Epidermal melanocyte (primary cell): ENCODE results near the gene SMIM14.
"Not testable (repeated sequence)": the region's sequence is repeated elsewhere in the genome, so short reads cannot be mapped to it uniquely, and the experiment has no call there.

Experiments
- DNase-seq: peaks from one replicate; pipeline ENCODE4 v3.0.0; 2011; ENCODE audit warnings: low spot score; ENCODE audit not compliant: insufficient read length

Gene SMIM14

GRCh38 chr4:39638354-39639239 is at the start of gene SMIM14:
Gene SMIM14, minus strand, starts transcription at chr4:39638865. Its CDS starts 33,720 bp downstream, at chr4:39605145.
- DNase-seq: peak; percentile 91

- DNase-seq: no peak
Measured at GRCh38 chr4:39687014-39687413, 48.3 kb upstream of the SMIM14 start.

- no peak for DNase-seq
Measured at GRCh38 chr4:39685990-39686389, 47.3 kb upstream of the SMIM14 start.

- no peak for DNase-seq
Measured at GRCh38 chr4:39682138-39682537, 43.5 kb upstream of the SMIM14 start.

- not testable (repeated sequence) for DNase-seq
Measured at GRCh38 chr4:39681003-39681402, 42.3 kb upstream of the SMIM14 start.

GRCh38 chr4:39675681-39676080 is 37.0 kb upstream of the SMIM14 start:
- DNase-seq: not testable (repeated sequence)

- not testable (repeated sequence) for DNase-seq
Measured at GRCh38 chr4:39670296-39670695, 31.6 kb upstream of the SMIM14 start.

- DNase-seq: no peak
Measured at GRCh38 chr4:39668887-39669286, 30.2 kb upstream of the SMIM14 start.

GRCh38 chr4:39667706-39668105 is 29.0 kb upstream of the SMIM14 start:
- DNase-seq: no peak

- DNase-seq: no peak
Measured at GRCh38 chr4:39664828-39665731, 26.4 kb upstream of the SMIM14 start.

GRCh38 chr4:39662683-39663082 is 24.0 kb upstream of the SMIM14 start:
- no peak for DNase-seq

- no peak for DNase-seq
Measured at GRCh38 chr4:39660757-39661156, 22.1 kb upstream of the SMIM14 start.

GRCh38 chr4:39660045-39660444 is 21.4 kb upstream of the SMIM14 start:
- DNase-seq: no peak

- no peak for DNase-seq
Measured at GRCh38 chr4:39658756-39659155, 20.1 kb upstream of the SMIM14 start.

GRCh38 chr4:39657465-39657864 is 18.8 kb upstream of the SMIM14 start:
- DNase-seq: no peak

- not testable (repeated sequence) for DNase-seq
Measured at GRCh38 chr4:39656638-39657037, 18.0 kb upstream of the SMIM14 start.

GRCh38 chr4:39655876-39656275 is 17.2 kb upstream of the SMIM14 start:
- DNase-seq: no peak

GRCh38 chr4:39655211-39655610 is 16.5 kb upstream of the SMIM14 start:
- no peak for DNase-seq

GRCh38 chr4:39651586-39651985 is 12.9 kb upstream of the SMIM14 start:
- not testable (repeated sequence) for DNase-seq

- DNase-seq: no peak
Measured at GRCh38 chr4:39649639-39650265, 11.1 kb upstream of the SMIM14 start.

- no peak for DNase-seq
Measured at GRCh38 chr4:39648827-39649558, 10.3 kb upstream of the SMIM14 start.
